Measurements from ENCODE around the gene CMTM8. TPM values are rescaled to one million over a fixed set of nuclear protein-coding genes. Genes with fewer than 3 reads are reported as not detected.
A peak's percentile ranks its signal among the peaks of the same experiment; 100 is the strongest.

CMTM8 gene
- total RNA-seq, 1 donor from 2014 or later: 0.24 TPM

DNA sequence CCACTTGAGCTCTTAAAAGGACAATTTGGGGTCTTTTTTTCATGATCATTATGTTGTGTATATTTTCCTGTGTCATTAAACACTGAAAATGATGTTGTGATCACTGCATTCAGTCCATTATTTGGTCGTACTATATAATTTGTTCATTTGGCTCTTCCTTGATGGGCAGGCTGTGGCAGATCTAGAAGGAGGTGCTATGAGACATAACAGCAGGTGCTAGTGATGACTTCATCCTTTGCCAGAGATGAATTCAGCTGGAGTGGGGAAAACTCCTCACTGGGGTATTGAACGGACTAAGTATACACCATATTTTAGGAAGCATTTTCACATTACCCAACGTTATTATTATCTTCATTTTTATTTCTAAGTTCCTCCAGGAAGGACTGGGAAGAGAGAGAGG is 165.2 kb downstream of the CMTM8 start:
- H3K27ac Mint-ChIP-seq: peak overlapping the region; percentile 51
- intact Hi-C loops (cut with micrococcal nuclease): loop anchor here (10.0 kb wide), 1 partner anchor 869 kb away; the partner anchor contains the start of gene STT3B
- POLR2A ChIA-PET: interaction anchor here (0.7 to 1.9 kb wide), 3 partner anchors 12 to 54 kb away, joined by 3 to 10 read pairs (median 10); partner anchors contain the start of gene CMTM7
- no peaks in the 10 kb centered on the region for H3K9me3 Mint-ChIP-seq
- TF ChIP-seq, protein P1, sequence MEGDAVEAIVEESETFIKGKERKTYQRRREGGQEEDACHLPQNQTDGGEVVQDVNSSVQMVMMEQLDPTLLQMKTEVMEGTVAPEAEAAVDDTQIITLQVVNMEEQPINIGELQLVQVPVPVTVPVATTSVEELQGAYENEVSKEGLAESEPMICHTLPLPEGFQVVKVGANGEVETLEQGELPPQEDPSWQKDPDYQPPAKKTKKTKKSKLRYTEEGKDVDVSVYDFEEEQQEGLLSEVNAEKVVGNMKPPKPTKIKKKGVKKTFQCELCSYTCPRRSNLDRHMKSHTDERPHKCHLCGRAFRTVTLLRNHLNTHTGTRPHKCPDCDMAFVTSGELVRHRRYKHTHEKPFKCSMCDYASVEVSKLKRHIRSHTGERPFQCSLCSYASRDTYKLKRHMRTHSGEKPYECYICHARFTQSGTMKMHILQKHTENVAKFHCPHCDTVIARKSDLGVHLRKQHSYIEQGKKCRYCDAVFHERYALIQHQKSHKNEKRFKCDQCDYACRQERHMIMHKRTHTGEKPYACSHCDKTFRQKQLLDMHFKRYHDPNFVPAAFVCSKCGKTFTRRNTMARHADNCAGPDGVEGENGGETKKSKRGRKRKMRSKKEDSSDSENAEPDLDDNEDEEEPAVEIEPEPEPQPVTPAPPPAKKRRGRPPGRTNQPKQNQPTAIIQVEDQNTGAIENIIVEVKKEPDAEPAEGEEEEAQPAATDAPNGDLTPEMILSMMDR (IDR thresholded peaks at IDR 0.05): no peak
- CTCF ChIA-PET: interaction anchor here (1.0 to 3.2 kb wide), 3 partner anchors 32 to 64 kb away, joined by 3 to 20 read pairs (median 3); no protein-coding TSS in a partner anchor
- DNase-seq: no peak
- ATAC-seq (ENCODE audit: low read depth): no peak
- H3K4me3 Mint-ChIP-seq: peak overlapping the region; percentile 41
- peaks cover 90% of the 10 kb centered on the region for H3K4me1 Mint-ChIP-seq
- H3K36me3 Mint-ChIP-seq (ENCODE audit: low read depth): peaks cover 32% of the 10 kb centered on the region
- H3K27me3 Mint-ChIP-seq: no peaks in the 10 kb centered on the region

DNA sequence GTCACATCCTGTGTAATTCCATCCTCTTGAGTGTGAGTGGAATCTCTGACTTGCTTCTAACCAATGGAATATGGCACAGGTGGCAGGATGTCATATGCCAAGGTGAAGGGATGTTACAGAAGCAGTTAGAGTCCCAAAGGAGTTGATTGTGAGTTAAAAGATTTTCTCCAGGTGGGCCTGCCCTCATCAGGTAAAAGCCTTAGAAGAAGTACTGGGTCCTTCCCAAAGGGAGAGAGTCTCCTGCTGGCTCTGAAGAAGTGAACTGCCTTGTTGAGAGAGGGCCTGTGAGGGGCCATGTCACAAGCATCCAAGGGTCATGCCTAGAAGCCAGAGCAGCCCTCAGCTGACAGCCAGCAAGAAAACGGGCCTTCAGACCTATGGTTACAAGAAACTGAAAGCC is 166.2 kb downstream of the CMTM8 start:
- TF ChIP-seq, protein P1 (IDR thresholded peaks at IDR 0.05): no peak
- H3K27me3 Mint-ChIP-seq: no peaks in the 10 kb centered on the region
- peaks cover 32% of the 10 kb centered on the region for H3K36me3 Mint-ChIP-seq (ENCODE audit: low read depth)
- no peak overlapping the region for H3K4me3 Mint-ChIP-seq
- intact Hi-C loops (cut with micrococcal nuclease): loop anchor here (10.0 kb wide), 1 partner anchor 870 kb away; the partner anchor contains the start of gene STT3B
- ChIA-PET POLR2A (interaction anchor here (1.2 to 1.9 kb wide), 2 partner anchors 10 to 13 kb away, joined by 6 to 10 read pairs; partner anchors contain the start of gene CMTM7), CTCF (interaction anchor here (0.6 to 3.2 kb wide), 2 partner anchors 10 to 63 kb away, joined by 3 to 20 read pairs; no protein-coding TSS in a partner anchor)
- peaks cover 85% of the 10 kb centered on the region for H3K4me1 Mint-ChIP-seq
- H3K9me3 Mint-ChIP-seq: no peaks in the 10 kb centered on the region
- H3K27ac Mint-ChIP-seq: no peak overlapping the region
- DNase-seq (no peak), ATAC-seq (ENCODE audit: low read depth) (no peak)

DNA sequence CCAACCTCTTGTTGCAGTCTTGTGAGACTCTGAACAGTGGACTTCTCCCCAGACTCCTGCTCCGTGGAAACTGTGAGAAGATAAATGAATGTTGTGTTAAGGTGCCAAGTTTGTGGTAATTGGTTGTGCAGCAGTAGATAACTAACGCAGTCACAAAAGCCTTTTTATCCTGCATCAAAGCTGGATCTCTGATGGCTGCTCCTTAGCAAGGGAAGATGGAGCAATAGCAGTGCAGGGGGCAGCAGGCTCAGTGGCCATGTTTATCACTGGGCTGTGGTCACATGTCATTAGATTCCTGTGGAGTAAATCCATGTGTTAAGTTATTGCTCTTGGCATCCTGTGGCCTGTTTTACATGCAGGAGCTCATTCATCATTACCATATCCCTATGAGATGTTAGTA is 166.7 kb downstream of the CMTM8 start:
- Mint-ChIP-seq H3K9me3 (no peaks in the 10 kb centered on the region), H3K36me3 (ENCODE audit: low read depth) (peaks cover 32% of the 10 kb centered on the region), H3K4me1 (peaks cover 86% of the 10 kb centered on the region), H3K4me3 (no peak overlapping the region), H3K27me3 (no peaks in the 10 kb centered on the region), H3K27ac (no peak overlapping the region)
- DNase-seq (no peak), ATAC-seq (ENCODE audit: low read depth) (no peak)
- ChIA-PET CTCF (no interaction called here), POLR2A (interaction anchor here (1.2 kb wide), 1 partner anchor 9 kb away, joined by 6 read pairs; no protein-coding TSS in a partner anchor)
- intact Hi-C loops (cut with micrococcal nuclease): loop anchor here (10.0 kb wide), 1 partner anchor 870 kb away; the partner anchor contains the start of gene STT3B
- TF ChIP-seq, protein P1 (IDR thresholded peaks at IDR 0.05): no peak

DNA sequence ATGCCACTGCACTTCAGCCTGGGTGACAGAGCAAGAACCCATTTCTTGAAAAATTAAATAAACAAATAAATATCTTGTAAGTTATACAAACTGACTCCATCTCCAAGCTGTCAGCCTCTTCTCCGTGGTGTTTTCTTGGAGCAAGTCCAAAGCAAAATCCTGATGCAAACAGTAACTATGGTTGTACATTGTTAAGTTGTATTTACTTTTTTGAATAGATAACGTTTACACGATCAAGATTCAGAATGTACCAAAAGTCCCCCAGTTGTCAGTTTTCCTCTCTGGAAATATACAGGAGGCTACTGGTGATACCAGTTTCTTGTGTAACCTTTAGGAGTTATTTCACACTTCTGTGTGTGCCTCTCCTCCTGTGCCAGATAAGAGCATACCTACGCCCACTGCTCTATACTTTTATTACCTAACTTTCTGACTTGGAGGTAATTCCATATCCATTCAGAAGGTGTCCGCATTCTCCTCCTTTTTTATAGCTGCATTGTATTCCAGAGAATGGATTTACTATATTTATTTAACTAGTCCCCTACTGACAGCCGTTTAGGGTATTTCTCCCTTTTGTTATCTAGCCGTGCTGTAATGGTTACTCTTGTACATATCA is 167.3 kb downstream of the CMTM8 start:
- H3K9me3 Mint-ChIP-seq: no peaks in the 10 kb centered on the region
- H3K27ac Mint-ChIP-seq: no peak overlapping the region
- intact Hi-C loops (cut with micrococcal nuclease): loop anchor here (10.0 kb wide), 1 partner anchor 871 kb away; the partner anchor contains the start of gene STT3B
- no peak overlapping the region for H3K4me3 Mint-ChIP-seq
- CTCF ChIA-PET: no interaction called here
- no peaks in the 10 kb centered on the region for H3K27me3 Mint-ChIP-seq
- H3K36me3 Mint-ChIP-seq (ENCODE audit: low read depth): peaks cover 35% of the 10 kb centered on the region
- POLR2A ChIA-PET: interaction anchor here (1.2 kb wide), 1 partner anchor 9 kb away, joined by 6 read pairs; no protein-coding TSS in a partner anchor
- DNase-seq (no peak), ATAC-seq (ENCODE audit: low read depth) (no peak)
- H3K4me1 Mint-ChIP-seq: peaks cover 80% of the 10 kb centered on the region
- TF ChIP-seq, protein P1 (IDR thresholded peaks at IDR 0.05): no peak

All from activated B cell treated with CpG ODN at 0.5 μM for 24 hours (primary cell).